Transverse colon (tissue), 4 donors: ENCODE results near the gene ITGB3BP.

Experiments
- CTCF ChIP-seq, 5 experiments: fragments of 200-600 bp in 3 of 5; fragments of 450-650 bp in 2 of 5; sonication (generic) in 3 of 5; IDR thresholded peaks; 1 replicate in 2 of 5; 2 replicates in 3 of 5; pipeline ENCODE4 v1.5.1; 2016 to 2017; ENCODE audit warnings: antibody characterized with exemption in 5 of 5, inconsistent platforms in 3 of 5, mild to moderate bottlenecking in 2 of 5, moderate library complexity in 1 of 5
- EP300 ChIP-seq: sonication (generic); formaldehyde crosslinking; IDR thresholded peaks from one replicate; pipeline ENCODE4 v1.6.1; 2017; ENCODE audit warnings: antibody characterized with exemption, low read depth
- POLR2A ChIP-seq: fragments of 450-650 bp; IDR thresholded peaks from one replicate; pipeline ENCODE4 v1.6.1; 2016; ENCODE audit warnings: antibody characterized with exemption, mild to moderate bottlenecking, moderate library complexity
- POLR2AphosphoS5 ChIP-seq, 3 donors: sonication (generic); formaldehyde crosslinking; IDR thresholded peaks; one replicate each; pipeline ENCODE4 v1.6.1; 2016; ENCODE audit warnings: antibody characterized with exemption in 3 of 3

- no peak for TF ChIP-seq CTCF (IDR thresholded peaks at IDR 0.05)
- no peak for TF ChIP-seq POLR2A
- TF ChIP-seq EP300, result no peak
- TF ChIP-seq POLR2AphosphoS5 (IDR thresholded peaks at IDR 0.05), result no peak
These were observed 36.3 kb upstream of the ITGB3BP start for GRCh38 chr1:63559357-63559756.
